DND-41 (cell line): ENCODE data around the gene GAST.
"Not testable (repeated sequence)": the region's sequence is repeated elsewhere in the genome, so short reads cannot be mapped to it uniquely, and the experiment has no call there.

Source experiments
- ATAC-seq: fragments of 200-7000 bp; cut with Tn5 transposase; 3 replicates; pipeline ENCODE4 v1.9.1; 2021; ENCODE audit warnings: low read depth; ENCODE audit not compliant: insufficient read depth
- DNase-seq: peaks from one replicate; pipeline ENCODE4 v3.0.0-alpha.2; 2020
- H2AFZ ChIP-seq: 2 replicates; pipeline ENCODE4 v1.6.0; 2012; ENCODE audit warnings: low read depth, low read length
- H3K27ac ChIP-seq: 2 replicates; pipeline ENCODE4 v1.5.1; 2012; ENCODE audit warnings: low read length, inconsistent platforms
- H3K27me3 ChIP-seq: fragments of 200-600 bp; sonication (generic); 2 replicates; pipeline ENCODE4 v1.6.0; 2012; ENCODE audit warnings: low read length, mild to moderate bottlenecking, inconsistent platforms; ENCODE audit not compliant: insufficient read depth, poor library complexity
- H3K36me3 ChIP-seq: 2 replicates; pipeline ENCODE4 v1.5.1; 2012; ENCODE audit warnings: low read length, inconsistent platforms; ENCODE audit not compliant: insufficient read depth
- H3K4me1 ChIP-seq: 2 replicates; pipeline ENCODE4 v1.5.1; 2012; ENCODE audit warnings: mild to moderate bottlenecking, low read length; ENCODE audit not compliant: insufficient read depth
- H3K4me2 ChIP-seq: 2 replicates; pipeline ENCODE4 v1.6.0; 2012; ENCODE audit warnings: mild to moderate bottlenecking, moderate library complexity, low read length, inconsistent platforms; ENCODE audit not compliant: insufficient read depth
- H3K4me3 ChIP-seq, 2 experiments: fragments of 200-600 bp in 1 of 2; shearing (Covaris generic) in 1 of 2; 2 replicates each; pipeline ENCODE4 v1.5.1; 2012 to 2016; ENCODE audit warnings: inconsistent platforms in 2 of 2, low read length in 2 of 2, mild to moderate bottlenecking in 2 of 2, low read depth in 1 of 2, moderate library complexity in 1 of 2
- H3K79me2 ChIP-seq: 2 replicates; pipeline ENCODE4 v1.6.0; 2012; ENCODE audit warnings: low read length, inconsistent platforms; ENCODE audit not compliant: insufficient read depth
- H3K9ac ChIP-seq: 2 replicates; pipeline ENCODE4 v1.6.0; 2012; ENCODE audit warnings: low read depth, mild to moderate bottlenecking, inconsistent platforms, low read length, moderate library complexity
- H3K9me3 ChIP-seq: 2 replicates; pipeline ENCODE4 v1.5.1; 2012; ENCODE audit warnings: low read length, moderate library complexity, mild to moderate bottlenecking, inconsistent platforms; ENCODE audit not compliant: insufficient read depth, severe bottlenecking
- H4K20me1 ChIP-seq: 2 replicates; pipeline ENCODE4 v1.6.0; 2012; ENCODE audit warnings: low read length; ENCODE audit not compliant: insufficient read depth
- EZH2 ChIP-seq: IDR thresholded peaks from 3 replicates; pipeline ENCODE4 v1.6.1; 2012; ENCODE audit warnings: borderline replicate concordance, low read depth, mild to moderate bottlenecking, moderate library complexity, low read length, inconsistent platforms; ENCODE audit not compliant: severe bottlenecking
- TF ChIP-seq, protein P1 (sequence below): IDR thresholded peaks from 2 replicates; pipeline ENCODE4 v1.5.1; 2012; ENCODE audit warnings: borderline replicate concordance, low read length, moderate library complexity, mild to moderate bottlenecking; ENCODE audit not compliant: poor library complexity, severe bottlenecking; ENCODE audit errors: extremely low read depth

The GAST gene

DNA sequence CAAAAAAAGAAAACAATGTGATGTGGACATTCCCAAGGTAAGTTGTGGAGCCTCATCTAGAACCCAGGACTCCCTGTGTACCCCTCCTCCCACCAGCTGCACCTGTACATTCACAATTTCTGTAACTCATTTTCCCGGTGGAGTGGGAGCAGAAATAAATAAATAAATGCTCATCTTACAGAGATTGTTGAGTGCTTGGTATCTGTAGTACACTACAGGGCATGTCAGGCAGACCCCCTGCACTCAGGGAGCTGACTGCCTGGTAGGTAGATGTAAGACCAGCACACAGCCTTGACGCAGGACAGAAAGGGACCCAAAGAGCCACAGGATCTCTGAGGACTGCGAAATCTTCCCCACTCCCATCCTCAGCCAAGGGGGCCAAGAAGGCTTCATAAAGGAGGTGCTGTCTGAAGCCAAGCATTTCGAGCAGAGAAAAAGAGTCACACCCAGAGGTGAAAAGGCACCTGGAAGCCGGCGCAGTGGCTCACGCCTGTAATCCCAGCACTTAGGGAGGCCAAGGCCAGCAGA is 16.9 kb upstream of the GAST start:
- H3K9me3 ChIP-seq = no peaks in the 10 kb centered on the region
- peaks cover 12% of the 10 kb centered on the region for H3K79me2 ChIP-seq
- ATAC-seq (0 out of 3 replicates have a peak, but pooled peaks have one; percentile 13), DNase-seq (no peak)
- TF ChIP-seq, protein P1, sequence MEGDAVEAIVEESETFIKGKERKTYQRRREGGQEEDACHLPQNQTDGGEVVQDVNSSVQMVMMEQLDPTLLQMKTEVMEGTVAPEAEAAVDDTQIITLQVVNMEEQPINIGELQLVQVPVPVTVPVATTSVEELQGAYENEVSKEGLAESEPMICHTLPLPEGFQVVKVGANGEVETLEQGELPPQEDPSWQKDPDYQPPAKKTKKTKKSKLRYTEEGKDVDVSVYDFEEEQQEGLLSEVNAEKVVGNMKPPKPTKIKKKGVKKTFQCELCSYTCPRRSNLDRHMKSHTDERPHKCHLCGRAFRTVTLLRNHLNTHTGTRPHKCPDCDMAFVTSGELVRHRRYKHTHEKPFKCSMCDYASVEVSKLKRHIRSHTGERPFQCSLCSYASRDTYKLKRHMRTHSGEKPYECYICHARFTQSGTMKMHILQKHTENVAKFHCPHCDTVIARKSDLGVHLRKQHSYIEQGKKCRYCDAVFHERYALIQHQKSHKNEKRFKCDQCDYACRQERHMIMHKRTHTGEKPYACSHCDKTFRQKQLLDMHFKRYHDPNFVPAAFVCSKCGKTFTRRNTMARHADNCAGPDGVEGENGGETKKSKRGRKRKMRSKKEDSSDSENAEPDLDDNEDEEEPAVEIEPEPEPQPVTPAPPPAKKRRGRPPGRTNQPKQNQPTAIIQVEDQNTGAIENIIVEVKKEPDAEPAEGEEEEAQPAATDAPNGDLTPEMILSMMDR = no peak
- TF ChIP-seq EZH2 = no peak
- no peak overlapping the region for H3K4me3 ChIP-seq
- peaks cover 28% of the 10 kb centered on the region for H4K20me1 ChIP-seq
- H3K36me3 ChIP-seq = peaks cover 45% of the 10 kb centered on the region
- H3K4me1 ChIP-seq = peaks cover 12% of the 10 kb centered on the region
- no peak overlapping the region for H2AFZ ChIP-seq
- no peak overlapping the region for H3K9ac ChIP-seq
- H3K27ac ChIP-seq = no peak overlapping the region
- H3K27me3 ChIP-seq = no peaks in the 10 kb centered on the region
- H3K4me2 ChIP-seq = no peak overlapping the region

DNA sequence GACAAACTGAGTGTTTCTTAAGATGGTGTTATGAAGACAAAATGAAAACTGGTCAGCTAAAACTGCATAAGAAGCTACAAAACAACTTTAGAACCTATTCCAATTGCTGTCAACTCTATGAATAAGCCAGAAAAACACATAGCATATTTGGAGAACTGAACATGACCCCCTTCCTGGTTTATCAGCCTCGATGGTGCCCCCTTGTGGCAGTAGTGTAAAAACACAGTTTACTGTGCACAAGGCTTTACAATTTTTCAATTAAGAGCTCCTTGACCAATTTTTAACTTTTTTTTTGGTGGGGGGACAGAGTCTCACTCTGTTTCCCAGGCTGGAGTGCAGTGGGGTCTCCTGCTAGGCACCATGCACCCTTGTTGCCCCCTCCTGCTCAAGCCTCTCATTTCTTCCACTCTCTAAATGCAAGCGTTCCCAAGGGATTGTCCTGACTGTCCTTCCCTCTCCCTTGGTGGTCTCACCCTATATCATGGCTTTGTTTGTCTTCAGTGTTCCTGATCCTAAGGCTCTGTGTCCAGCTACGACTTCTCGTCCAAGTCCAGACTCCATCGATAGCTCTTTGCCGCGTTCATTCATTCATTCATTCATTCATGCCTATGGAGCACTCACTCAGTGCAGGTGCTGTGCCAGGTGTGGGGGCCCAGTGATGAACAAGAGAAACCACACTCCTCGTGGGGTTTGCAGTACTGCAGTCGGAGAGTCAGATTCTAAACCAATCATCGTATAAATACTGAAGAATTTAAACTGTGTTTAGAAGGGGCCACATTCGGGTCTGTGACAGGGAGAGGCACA is 16.0 kb upstream of the GAST start:
- Histone ChIP-seq H3K4me3 (no peak overlapping the region), H3K9ac (no peak overlapping the region), H3K4me1 (peaks cover 2% of the 10 kb centered on the region; the same call in 1 of the 2 replicates), H3K27ac (no peak overlapping the region), H4K20me1 (peaks cover 19% of the 10 kb centered on the region), H3K9me3 (no peaks in the 10 kb centered on the region), H3K27me3 (no peaks in the 10 kb centered on the region), H3K4me2 (no peak overlapping the region), H3K79me2 (peaks cover 2% of the 10 kb centered on the region; the same call in 1 of the 2 replicates), H3K36me3 (peaks cover 36% of the 10 kb centered on the region), H2AFZ (no peak overlapping the region)
- TF ChIP-seq, protein P1 = peak; percentile 89
- no peak for TF ChIP-seq EZH2
- peak; percentile 70 for DNase-seq
- ATAC-seq = peak; percentile 66

DNA sequence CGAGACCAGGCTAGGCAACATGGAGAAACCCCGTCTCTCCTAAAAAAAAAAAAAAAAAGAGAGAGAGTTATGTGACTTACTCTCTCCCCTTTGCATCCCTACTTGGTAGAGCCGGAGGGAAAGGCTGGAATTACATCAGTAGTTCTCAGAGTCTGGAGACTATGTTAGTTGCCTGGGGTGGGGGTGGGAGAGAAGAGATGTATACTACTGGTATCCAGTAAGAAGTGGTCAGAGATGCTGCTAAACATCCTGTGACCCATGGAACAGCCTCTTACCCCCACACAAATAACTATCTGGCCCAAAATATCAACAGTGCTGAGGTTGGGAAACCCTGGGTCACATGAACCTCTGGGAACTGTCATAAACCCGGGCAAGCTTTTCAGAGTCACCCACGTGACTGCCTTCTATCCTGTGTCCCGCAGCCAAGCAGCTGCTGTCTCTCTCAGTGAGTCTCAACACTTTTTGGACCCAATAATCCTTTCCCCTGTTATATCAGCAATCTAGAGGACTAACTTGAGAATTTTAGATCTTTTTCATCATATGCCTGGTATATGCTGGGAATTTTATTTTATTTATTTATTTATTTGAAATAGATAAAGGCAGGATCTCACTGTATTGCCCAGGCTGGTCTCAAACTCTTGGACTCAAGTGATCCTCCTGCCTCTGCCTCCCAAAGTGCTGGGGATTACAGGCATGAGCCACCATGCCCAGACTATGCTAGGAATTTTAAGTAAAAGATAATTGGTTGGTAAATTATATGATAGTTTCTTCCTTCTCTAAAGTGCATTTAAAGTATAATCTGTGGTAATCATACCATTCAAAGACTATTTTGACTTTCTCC is 14.8 kb upstream of the GAST start:
- Histone ChIP-seq H4K20me1 (peaks cover 7% of the 10 kb centered on the region; the same call in 1 of the 2 replicates), H2AFZ (no peak overlapping the region), H3K27ac (no peak overlapping the region), H3K36me3 (peaks cover 24% of the 10 kb centered on the region), H3K4me3 (no peak overlapping the region), H3K79me2 (no peaks in the 10 kb centered on the region), H3K9me3 (no peaks in the 10 kb centered on the region), H3K9ac (no peak overlapping the region), H3K4me1 (no peaks in the 10 kb centered on the region), H3K27me3 (no peaks in the 10 kb centered on the region), H3K4me2 (no peak overlapping the region)
- TF ChIP-seq, protein P1 = no peak
- no peak for TF ChIP-seq EZH2
- no peak for DNase-seq
- ATAC-seq = no peak

DNA sequence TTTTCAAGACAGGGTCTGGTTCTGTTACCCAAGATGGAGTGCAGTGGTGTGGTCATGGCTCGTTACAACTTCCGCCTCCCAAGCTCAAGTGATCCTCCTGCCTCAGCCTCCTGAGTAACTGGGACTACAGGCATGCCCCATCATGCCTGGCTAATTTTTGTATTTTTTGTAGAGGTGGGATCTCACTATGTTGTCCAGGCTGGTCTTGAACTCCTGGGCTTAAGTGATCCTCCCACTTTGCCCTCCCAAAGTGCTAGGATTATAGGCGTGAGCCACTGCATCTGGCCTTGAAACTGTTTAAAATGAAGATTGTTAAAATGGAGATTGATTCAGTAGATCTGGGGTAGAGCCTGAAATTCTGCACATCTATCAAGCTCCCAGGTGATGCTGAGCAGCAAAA is 11.3 kb upstream of the GAST start:
- not testable (repeated sequence) for DNase-seq, H3K9me3 ChIP-seq, H3K36me3 ChIP-seq, H4K20me1 ChIP-seq, H2AFZ ChIP-seq, H3K4me1 ChIP-seq, H3K4me2 ChIP-seq, H3K9ac ChIP-seq, H3K4me3 ChIP-seq, ATAC-seq, H3K79me2 ChIP-seq, H3K27ac ChIP-seq, H3K27me3 ChIP-seq
